Measurements from ENCODE around the gene NCSTN.

DNA sequence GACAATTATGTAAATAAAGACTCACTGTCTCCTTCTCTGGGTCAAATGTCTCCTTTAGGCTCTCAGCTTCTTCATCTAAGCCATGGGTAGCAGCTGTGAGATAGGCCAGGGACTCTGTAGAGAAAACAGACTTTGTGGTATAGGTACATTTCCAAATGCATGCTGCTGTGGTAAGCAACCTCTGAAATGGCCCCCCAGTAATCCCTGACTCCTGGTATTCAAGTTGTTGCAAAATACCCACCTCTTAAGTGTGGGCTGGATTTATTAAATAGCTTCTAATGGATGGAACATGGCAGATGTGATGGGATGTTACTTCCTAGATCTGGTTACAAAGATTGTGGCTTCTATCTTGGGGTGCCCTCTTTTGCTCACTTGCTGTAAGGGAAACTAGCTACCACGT lies 47.1 kb upstream of the NCSTN start:
- no peak for TF ChIP-seq XBP1 (CRISPR knock-in tag; IDR thresholded peaks at IDR 0.05)
- TF ChIP-seq HNRNPH1 (optimal IDR thresholded peaks at IDR 0.05; ENCODE audit: low read depth, low read length): no peak
- TF ChIP-seq FOXO1 (CRISPR knock-in tag; IDR thresholded peaks at IDR 0.05): no peak
- TF ChIP-seq TCF7L2 (IDR thresholded peaks at IDR 0.05; ENCODE audit: low read depth, low read length): no peak
- TF ChIP-seq CTCF (CRISPR knock-in tag; IDR thresholded peaks at IDR 0.05): no peak
- TF ChIP-seq, protein P1, sequence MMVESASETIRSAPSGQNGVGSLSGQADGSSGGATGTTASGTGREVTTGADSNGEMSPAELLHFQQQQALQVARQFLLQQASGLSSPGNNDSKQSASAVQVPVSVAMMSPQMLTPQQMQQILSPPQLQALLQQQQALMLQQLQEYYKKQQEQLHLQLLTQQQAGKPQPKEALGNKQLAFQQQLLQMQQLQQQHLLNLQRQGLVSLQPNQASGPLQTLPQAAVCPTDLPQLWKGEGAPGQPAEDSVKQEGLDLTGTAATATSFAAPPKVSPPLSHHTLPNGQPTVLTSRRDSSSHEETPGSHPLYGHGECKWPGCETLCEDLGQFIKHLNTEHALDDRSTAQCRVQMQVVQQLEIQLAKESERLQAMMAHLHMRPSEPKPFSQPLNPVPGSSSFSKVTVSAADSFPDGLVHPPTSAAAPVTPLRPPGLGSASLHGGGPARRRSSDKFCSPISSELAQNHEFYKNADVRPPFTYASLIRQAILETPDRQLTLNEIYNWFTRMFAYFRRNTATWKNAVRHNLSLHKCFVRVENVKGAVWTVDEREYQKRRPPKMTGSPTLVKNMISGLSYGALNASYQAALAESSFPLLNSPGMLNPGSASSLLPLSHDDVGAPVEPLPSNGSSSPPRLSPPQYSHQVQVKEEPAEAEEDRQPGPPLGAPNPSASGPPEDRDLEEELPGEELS (CRISPR knock-in tag; IDR thresholded peaks at IDR 0.05): no peak
- no peak for TF ChIP-seq MYC (CRISPR knock-in tag; IDR thresholded peaks at IDR 0.05; ENCODE audit: borderline replicate concordance)
- TF ChIP-seq RXRA (CRISPR knock-in tag; IDR thresholded peaks at IDR 0.05): no peak
- no peak for TF ChIP-seq ELF1 (CRISPR knock-in tag; IDR thresholded peaks at IDR 0.05)
- TF ChIP-seq ARNT (IDR thresholded peaks at IDR 0.05): no peak
- TF ChIP-seq FOXP1 (IDR thresholded peaks at IDR 0.05): no peak
- no peak for TF ChIP-seq FOXP1 (CRISPR knock-in tag; IDR thresholded peaks at IDR 0.05)
- no peak for TF ChIP-seq POLR2A (IDR thresholded peaks at IDR 0.05; ENCODE audit: insufficient read depth in 1 of 2, low read depth in 2 of 2, low read length in 2 of 2)

All from HepG2 (cell line).